Subcutaneous abdominal adipose tissue (tissue), 5 donors: ENCODE data around the gene KLF11.
"Not testable (repeated sequence)": the region's sequence is repeated elsewhere in the genome, so short reads cannot be mapped to it uniquely, and the experiment has no call there.

Experiments used
- H3K27ac ChIP-seq: one replicate; pipeline ENCODE4 v1.7.0; 2013; ENCODE audit warnings: low read depth, mild to moderate bottlenecking, inconsistent platforms, low read length, moderate library complexity
- H3K27me3 ChIP-seq, 5 donors: one replicate each; pipeline ENCODE4 v1.7.0; 2013; ENCODE audit warnings: low read length in 5 of 5, inconsistent platforms in 1 of 5; ENCODE audit not compliant: control insufficient read depth in 5 of 5, insufficient read depth in 4 of 5
- H3K36me3 ChIP-seq, 5 donors: one replicate each; pipeline ENCODE4 v1.7.0; 2013; ENCODE audit warnings: low read length in 5 of 5; ENCODE audit not compliant: control insufficient read depth in 5 of 5, insufficient read depth in 5 of 5
- H3K4me1 ChIP-seq, 5 donors: one replicate each; pipeline ENCODE4 v1.7.0; 2013; ENCODE audit warnings: low read length in 5 of 5, mild to moderate bottlenecking in 3 of 5, moderate library complexity in 1 of 5; ENCODE audit not compliant: control insufficient read depth in 5 of 5, insufficient read depth in 5 of 5
- H3K4me3 ChIP-seq, 5 donors: one replicate each; pipeline ENCODE4 v1.7.0; 2013; ENCODE audit warnings: low read length in 5 of 5, low read depth in 1 of 5
- H3K9ac ChIP-seq, 5 donors: one replicate each; pipeline ENCODE4 v1.7.0; 2013; ENCODE audit warnings: low read length in 5 of 5, mild to moderate bottlenecking in 4 of 5, moderate library complexity in 3 of 5
- H3K9me3 ChIP-seq, 5 donors: one replicate each; pipeline ENCODE4 v1.7.0; 2013; ENCODE audit warnings: low read length in 5 of 5; ENCODE audit not compliant: control insufficient read depth in 5 of 5
- donor health status: healthy.
- donor health status: healthy.
- donor health status: healthy.
- donor health status: healthy.
- donor health status: healthy.

The KLF11 gene

GRCh38 chr2:10008809-10009176 lies 34.6 kb upstream of the KLF11 start:
- H3K36me3 ChIP-seq = no peaks in the 10 kb centered on the region
- H3K4me3 ChIP-seq = peak overlapping the region; percentile 13 to 57 (median 27)
- H3K27me3 ChIP-seq = no peaks in the 10 kb centered on the region
- no peaks in the 10 kb centered on the region for H3K9me3 ChIP-seq
- H3K9ac ChIP-seq = peak overlapping the region; percentile 26 to 78 (median 52)
- peaks cover 18 to 76% (median 60%) of the 10 kb centered on the region in 5 donors for H3K4me1 ChIP-seq
- H3K27ac ChIP-seq = peak overlapping the region; percentile 95

- Histone ChIP-seq H3K4me1 (peaks cover 16 to 70% (median 55%) of the 10 kb centered on the region in 5 donors), H3K27me3 (no peaks in the 10 kb centered on the region), H3K36me3 (no peaks in the 10 kb centered on the region), H3K27ac (peak overlapping the region; percentile 95), H3K9ac (peak overlapping the region in 4 of 5 donors; percentile 46 to 78 (median 63)), H3K4me3 (peak overlapping the region; percentile 13 to 57 (median 27)), H3K9me3 (no peaks in the 10 kb centered on the region)
Measured at GRCh38 chr2:10009271-10009810, 34.0 kb upstream of the KLF11 start.

GRCh38 chr2:10009811-10010781 lies 33.3 kb upstream of the KLF11 start:
- peaks cover 16 to 63% (median 47%) of the 10 kb centered on the region in 5 donors for H3K4me1 ChIP-seq
- no peaks in the 10 kb centered on the region for H3K9me3 ChIP-seq
- peak overlapping the region in 2 of 5 donors; percentile 39 to 57 for H3K4me3 ChIP-seq
- peak overlapping the region; percentile 95 for H3K27ac ChIP-seq
- H3K9ac ChIP-seq = peak overlapping the region in 4 of 5 donors; percentile 46 to 79 (median 76)
- H3K27me3 ChIP-seq = no peaks in the 10 kb centered on the region
- no peaks in the 10 kb centered on the region for H3K36me3 ChIP-seq

- H3K9me3 ChIP-seq, H3K4me3 ChIP-seq, H3K36me3 ChIP-seq, H3K9ac ChIP-seq, H3K27me3 ChIP-seq, H3K27ac ChIP-seq: not testable (repeated sequence)
- H3K4me1 ChIP-seq = peaks cover 16 to 59% (median 46%) of the 10 kb centered on the region in 5 donors
Measured at GRCh38 chr2:10010861-10011605, 32.3 kb upstream of the KLF11 start.

GRCh38 chr2:10011606-10012325 lies 31.6 kb upstream of the KLF11 start:
- peaks cover 15 to 62% (median 51%) of the 10 kb centered on the region in 5 donors for H3K4me1 ChIP-seq
- not testable (repeated sequence) for H3K9ac ChIP-seq, H3K4me3 ChIP-seq, H3K27me3 ChIP-seq, H3K27ac ChIP-seq, H3K36me3 ChIP-seq, H3K9me3 ChIP-seq

GRCh38 chr2:10012366-10012962 lies 30.9 kb upstream of the KLF11 start:
- H3K9me3 ChIP-seq, H3K4me3 ChIP-seq, H3K9ac ChIP-seq, H3K27me3 ChIP-seq, H3K27ac ChIP-seq, H3K36me3 ChIP-seq: not testable (repeated sequence)
- peaks cover 14 to 59% (median 50%) of the 10 kb centered on the region in 5 donors for H3K4me1 ChIP-seq

GRCh38 chr2:10012963-10013461 lies 30.3 kb upstream of the KLF11 start:
- Histone ChIP-seq H3K9ac (no peak overlapping the region), H3K4me3 (no peak overlapping the region), H3K9me3 (peaks cover 0 to 5% (median 3%) of the 10 kb centered on the region in 5 donors), H3K4me1 (peaks cover 13 to 54% (median 44%) of the 10 kb centered on the region in 5 donors), H3K27ac (no peak overlapping the region), H3K36me3 (no peaks in the 10 kb centered on the region), H3K27me3 (no peaks in the 10 kb centered on the region)

- not testable (repeated sequence) for H3K36me3 ChIP-seq, H3K27ac ChIP-seq, H3K27me3 ChIP-seq, H3K9me3 ChIP-seq, H3K9ac ChIP-seq, H3K4me3 ChIP-seq
- H3K4me1 ChIP-seq = peaks cover 11 to 54% (median 36%) of the 10 kb centered on the region in 5 donors
Measured at GRCh38 chr2:10013651-10014417, 29.5 kb upstream of the KLF11 start.
